HepG2 (cell line): ENCODE measurements around the gene ELAPOR1. TPM values are rescaled to one million over a fixed set of nuclear protein-coding genes. Genes with fewer than 3 reads are reported as not detected.
A peak's percentile ranks its signal among the peaks of the same experiment; 100 is the strongest.

Experiments
- ATF4 ChIP-seq, 2 experiments: fragments of 450-650 bp in 1 of 2; sonication (generic) in 1 of 2; formaldehyde crosslinking; IDR thresholded peaks; 2 replicates each; pipeline versions ENCODE4 v1.5.0 to v1.8.0; 2020 to 2022; ENCODE audit warnings: mild to moderate bottlenecking in 1 of 2, missing genetic modification reagents in 1 of 2
- CENPT ChIP-seq: sonication (generic); formaldehyde crosslinking; IDR thresholded peaks from 2 replicates; pipeline ENCODE4 v1.8.0; 2022; ENCODE audit warnings: low read depth, mild to moderate bottlenecking, moderate library complexity, missing genetic modification reagents
- FOXK2 ChIP-seq: fragments of 450-650 bp; IDR thresholded peaks from 2 replicates; pipeline ENCODE4 v1.6.1; 2016
- FUBP1 ChIP-seq: sonication (generic); formaldehyde crosslinking; IDR thresholded peaks from 2 replicates; pipeline ENCODE4 v1.5.1; 2020; ENCODE audit warnings: missing genetic modification reagents, mild to moderate bottlenecking, borderline replicate concordance
- GZF1 ChIP-seq: sonication (generic); formaldehyde crosslinking; IDR thresholded peaks from 2 replicates; pipeline ENCODE4 v1.5.1; 2020; ENCODE audit warnings: mild to moderate bottlenecking, missing genetic modification reagents
- HNRNPH1 ChIP-seq: fragments of 200-400 bp; formaldehyde crosslinking; optimal IDR thresholded peaks from 2 replicates; pipeline ENCODE3; 2017; ENCODE audit warnings: mild to moderate bottlenecking, low read depth, low read length
- IKZF4 ChIP-seq: sonication (generic); formaldehyde crosslinking; IDR thresholded peaks from 2 replicates; pipeline ENCODE4 v1.5.1; 2020; ENCODE audit warnings: borderline replicate concordance, mild to moderate bottlenecking, low read depth, missing genetic modification reagents; ENCODE audit errors: not compliant biosample characterization
- IKZF5 ChIP-seq: IDR thresholded peaks from 2 replicates; pipeline ENCODE4 v1.6.1; 2018; ENCODE audit warnings: missing genetic modification reagents, mild to moderate bottlenecking, missing compliant biosample characterization
- KAT7 ChIP-seq: IDR thresholded peaks from 2 replicates; pipeline ENCODE4 v1.6.1; 2018; ENCODE audit warnings: borderline replicate concordance, missing compliant biosample characterization
- MEIS2 ChIP-seq: sonication (generic); formaldehyde crosslinking; IDR thresholded peaks from 2 replicates; pipeline ENCODE4 v1.9.0; 2021; ENCODE audit warnings: mild to moderate bottlenecking, missing genetic modification reagents
- MTA1 ChIP-seq: sonication (generic); formaldehyde crosslinking; IDR thresholded peaks from 2 replicates; pipeline ENCODE4 v1.4.0; 2020; ENCODE audit warnings: missing genetic modification reagents, mild to moderate bottlenecking, borderline replicate concordance
- MXI1 ChIP-seq: IDR thresholded peaks from 3 replicates; pipeline ENCODE4 v1.6.1; 2012; ENCODE audit warnings: low read depth, low read length, inconsistent platforms, borderline replicate concordance
- POLR2AphosphoS2 ChIP-seq: IDR thresholded peaks from 2 replicates; pipeline ENCODE4 v1.6.1; 2011; ENCODE audit warnings: low read depth, low read length, improper control_type of control experiment
- RARG ChIP-seq: sonication (generic); formaldehyde crosslinking; IDR thresholded peaks from 2 replicates; pipeline ENCODE4 v1.4.0; 2020; ENCODE audit warnings: low read depth, mild to moderate bottlenecking, missing genetic modification reagents
- SIN3A ChIP-seq: IDR thresholded peaks from 2 replicates; pipeline ENCODE4 v1.6.1; 2011; ENCODE audit warnings: low read depth, mild to moderate bottlenecking, control low read depth, low read length, borderline replicate concordance
- SMC3 ChIP-seq: IDR thresholded peaks from 2 replicates; pipeline ENCODE4 v1.6.1; 2011; ENCODE audit warnings: low read length, improper control_type of control experiment
- ZBTB3 ChIP-seq: sonication (generic); formaldehyde crosslinking; IDR thresholded peaks from 2 replicates; pipeline ENCODE4 v1.4.0; 2020; ENCODE audit warnings: low read depth, mild to moderate bottlenecking, moderate library complexity, missing genetic modification reagents, borderline replicate concordance
- ZBTB38 ChIP-seq: sonication (generic); formaldehyde crosslinking; IDR thresholded peaks from 2 replicates; pipeline ENCODE4 v1.5.1; 2020; ENCODE audit warnings: mild to moderate bottlenecking, missing genetic modification reagents
- ZNF296 ChIP-seq: sonication (generic); formaldehyde crosslinking; conservative IDR thresholded peaks from 2 replicates; pipeline ENCODE4 v1.5.0; 2020; ENCODE audit warnings: mild to moderate bottlenecking, missing genetic modification reagents
- ZNF619 ChIP-seq: sonication (generic); formaldehyde crosslinking; IDR thresholded peaks from 2 replicates; pipeline ENCODE4 v1.4.0; 2020; ENCODE audit warnings: mild to moderate bottlenecking, missing genetic modification reagents
- ZNF660 ChIP-seq: sonication (generic); formaldehyde crosslinking; IDR thresholded peaks from 2 replicates; pipeline ENCODE4 v1.5.1; 2020; ENCODE audit warnings: mild to moderate bottlenecking, low read depth, missing genetic modification reagents, borderline replicate concordance
- ZSCAN5A ChIP-seq: sonication (generic); formaldehyde crosslinking; IDR thresholded peaks from 2 replicates; pipeline ENCODE4 v1.8.0; 2022; ENCODE audit warnings: mild to moderate bottlenecking, missing genetic modification reagents, borderline replicate concordance
- polyA plus RNA-seq, 8 experiments: library from polyadenylated mRNA; depleted of rRNA in 3 of 8; stranded (reverse) in 7 of 8; unstranded in 1 of 8; fragments of >200 nt; fragmentation: Illumina TruSeq in 4 of 8; extraction: Trizol in 4 of 8; gene quantifications; 2 replicates each; pipeline versions ENCODE4 v1.2.1 to v1.2.3, GENCODE V29; 2011 to 2016; ENCODE audit warnings: low read depth in 4 of 8, missing spikeins in 1 of 8, mixed read lengths in 1 of 8; ENCODE audit not compliant: insufficient read depth in 1 of 8
- total RNA-seq, 5 experiments: library from RNA; depleted of rRNA; stranded (reverse); fragments of >200 nt; fragmentation: Illumina TruSeq; extraction: Trizol; gene quantifications; 2 replicates each; pipeline ENCODE4 v1.2.3, GENCODE V29; 2016; ENCODE audit warnings: low read depth in 1 of 5

The ELAPOR1 gene
- total and polyA plus RNA-seq, 2 of the 13 experiments (the other 11 are each of a cell fraction or from before 2014, with no cell fraction given): 0.13 to 0.20 TPM

- TF ChIP-seq MEIS2 (CRISPR knock-in tag) (no peak), ATF4 (CRISPR knock-in tag; IDR thresholded peaks at IDR 0.05) (no peak), IKZF5 (peak; percentile 49; the same call in 1 of the 2 replicates), ZNF619 (CRISPR knock-in tag) (no peak), ZBTB38 (CRISPR knock-in tag) (no peak), POLR2AphosphoS2 (no peak), MTA1 (CRISPR knock-in tag) (no peak), CENPT (CRISPR knock-in tag) (no peak), FUBP1 (CRISPR knock-in tag) (no peak), ZSCAN5A (CRISPR knock-in tag) (no peak), HNRNPH1 (no peak), ZBTB3 (CRISPR knock-in tag) (no peak), GZF1 (CRISPR knock-in tag) (no peak), ZNF660 (CRISPR knock-in tag) (no peak), RARG (CRISPR knock-in tag) (no peak), ZNF296 (no peak), SMC3 (peak; percentile 56; the same call in 1 of the 2 replicates), KAT7 (CRISPR knock-in tag) (no peak), SIN3A (0 out of 2 replicates have a peak, but pooled peaks have one; percentile 54), MXI1 (peak; percentile 61; the same call in 1 of the 3 replicates), FOXK2 (no peak), IKZF4 (CRISPR knock-in tag) (no peak)
These were observed 1.1 kb upstream of the ELAPOR1 start (continued) for GRCh38 chr1:109112652-109113285.
